ENCODE data around the gene CDS1. TPM values are rescaled to one million over a fixed set of nuclear protein-coding genes. Genes with fewer than 3 reads are reported as not detected.

The CDS1 gene
- total and polyA plus RNA-seq, 10 donors, result 0.15 to 3.8 (median 1.4) TPM

DNA sequence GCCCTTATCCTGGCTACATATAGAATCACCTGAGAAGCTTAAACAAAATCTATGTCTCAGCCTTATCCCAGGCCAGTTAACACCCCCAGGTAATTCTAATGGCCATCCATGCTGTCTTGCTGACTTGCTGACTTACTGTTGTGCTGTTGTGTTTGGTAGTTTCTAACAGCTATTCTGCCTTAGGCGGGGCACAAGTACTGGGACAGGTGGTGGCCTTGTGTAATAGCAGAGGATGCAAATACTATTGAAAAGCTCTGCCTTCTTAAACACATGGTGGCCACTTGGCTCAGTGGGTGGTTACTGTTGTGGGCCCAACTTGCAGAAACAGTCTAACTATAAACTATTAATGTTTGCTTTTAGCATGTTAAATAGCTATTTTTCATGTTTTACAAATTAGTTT lies 56.2 kb downstream of the CDS1 start:
- Histone ChIP-seq H3K9me3 (no peaks in the 10 kb centered on the region), H3K27ac (no peak overlapping the region), H3K36me3 (no peaks in the 10 kb centered on the region), H3K4me3 (no peak overlapping the region), H3K4me1 (no peaks in the 10 kb centered on the region), H3K27me3 (replicated peaks in 1 of 7) (no peaks in the 10 kb centered on the region)
- DNase-seq, result no peak
- intact Hi-C loops (cut with DNase I; ENCODE audit: low total_unique reads), result no loop called here
- TF ChIP-seq POLR2AphosphoS5 (IDR thresholded peaks at IDR 0.05) (no peak), POLR2A (IDR thresholded peaks at IDR 0.05) (no peak)
- TF ChIP-seq, protein P1, sequence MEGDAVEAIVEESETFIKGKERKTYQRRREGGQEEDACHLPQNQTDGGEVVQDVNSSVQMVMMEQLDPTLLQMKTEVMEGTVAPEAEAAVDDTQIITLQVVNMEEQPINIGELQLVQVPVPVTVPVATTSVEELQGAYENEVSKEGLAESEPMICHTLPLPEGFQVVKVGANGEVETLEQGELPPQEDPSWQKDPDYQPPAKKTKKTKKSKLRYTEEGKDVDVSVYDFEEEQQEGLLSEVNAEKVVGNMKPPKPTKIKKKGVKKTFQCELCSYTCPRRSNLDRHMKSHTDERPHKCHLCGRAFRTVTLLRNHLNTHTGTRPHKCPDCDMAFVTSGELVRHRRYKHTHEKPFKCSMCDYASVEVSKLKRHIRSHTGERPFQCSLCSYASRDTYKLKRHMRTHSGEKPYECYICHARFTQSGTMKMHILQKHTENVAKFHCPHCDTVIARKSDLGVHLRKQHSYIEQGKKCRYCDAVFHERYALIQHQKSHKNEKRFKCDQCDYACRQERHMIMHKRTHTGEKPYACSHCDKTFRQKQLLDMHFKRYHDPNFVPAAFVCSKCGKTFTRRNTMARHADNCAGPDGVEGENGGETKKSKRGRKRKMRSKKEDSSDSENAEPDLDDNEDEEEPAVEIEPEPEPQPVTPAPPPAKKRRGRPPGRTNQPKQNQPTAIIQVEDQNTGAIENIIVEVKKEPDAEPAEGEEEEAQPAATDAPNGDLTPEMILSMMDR (IDR thresholded peaks at IDR 0.05 in 8 of 11, conservative IDR thresholded peaks at IDR 0.05 in 3 of 11), result no peak
- 86 to 94% (median 90%) methylated on average over 1 of the region's 1 CpG for WGBS, 5 donors

DNA sequence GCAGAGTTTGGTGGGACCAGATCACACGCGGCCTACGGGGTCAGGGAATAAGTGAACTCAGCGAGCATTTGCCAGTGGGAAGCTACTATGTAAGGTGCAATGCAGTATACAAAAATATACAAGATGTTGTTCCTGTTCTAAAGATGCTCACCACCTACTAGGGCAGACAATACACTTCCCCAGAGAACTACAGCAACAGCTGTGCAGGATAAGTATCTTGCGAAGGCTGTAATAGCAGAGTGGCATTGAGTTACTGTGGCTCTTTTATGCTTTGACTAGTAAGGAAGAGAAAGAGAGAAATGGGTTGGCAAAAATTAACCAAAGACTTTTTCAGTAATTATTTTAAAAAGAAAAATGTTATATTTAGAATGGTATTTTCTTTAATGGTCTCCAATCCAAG lies 61.2 kb downstream of the CDS1 start:
- no peaks in the 10 kb centered on the region for H3K9me3 ChIP-seq
- H3K4me1 ChIP-seq, result no peaks in the 10 kb centered on the region
- no peaks in the 10 kb centered on the region for H3K27me3 ChIP-seq (replicated peaks in 1 of 7)
- no peaks in the 10 kb centered on the region for H3K36me3 ChIP-seq
- H3K27ac ChIP-seq, result no peak overlapping the region
- TF ChIP-seq POLR2A (IDR thresholded peaks at IDR 0.05), result no peak
- no peak for TF ChIP-seq POLR2AphosphoS5 (IDR thresholded peaks at IDR 0.05)
- TF ChIP-seq, protein P1 (IDR thresholded peaks at IDR 0.05 in 8 of 11, conservative IDR thresholded peaks at IDR 0.05 in 3 of 11), result no peak
- 87 to 93% (median 91%) methylated on average over 5 of the region's 5 CpGs for WGBS, 5 donors
- no peak for DNase-seq
- no peak overlapping the region for H3K4me3 ChIP-seq
- intact Hi-C loops (cut with DNase I; ENCODE audit: low total_unique reads), result no loop called here

DNA sequence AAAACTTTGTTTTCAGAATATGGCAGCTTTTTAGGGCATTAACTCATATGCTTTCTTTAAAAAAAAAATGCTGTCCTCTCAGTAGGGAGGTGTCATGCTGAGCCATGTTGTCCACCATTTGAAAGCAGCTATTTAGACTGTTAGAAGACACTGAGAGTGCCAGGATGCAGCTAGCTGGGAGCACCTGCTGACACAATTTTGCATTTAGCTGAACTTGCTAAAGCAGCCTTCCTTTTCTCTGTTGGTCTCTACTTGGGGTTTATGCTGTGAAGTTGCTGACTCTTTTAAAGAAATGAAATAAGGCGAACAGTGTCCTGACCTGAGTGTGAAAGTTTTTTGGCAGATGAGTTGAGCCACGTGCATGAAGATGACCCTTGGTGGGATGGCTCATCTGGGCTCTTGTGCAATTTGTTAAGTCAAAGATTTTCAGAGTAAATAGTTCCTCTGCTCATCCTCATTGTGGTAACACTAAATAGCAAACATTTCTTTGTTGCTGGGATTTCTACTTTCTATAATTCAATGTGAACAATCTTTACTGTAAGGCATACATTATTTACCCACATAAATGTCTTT lies 64.5 kb downstream of the CDS1 start:
- intact Hi-C loops (cut with DNase I; ENCODE audit: low total_unique reads), result no loop called here
- Histone ChIP-seq H3K27me3 (replicated peaks in 1 of 7) (no peaks in the 10 kb centered on the region), H3K9me3 (no peaks in the 10 kb centered on the region), H3K4me3 (no peak overlapping the region), H3K27ac (no peak overlapping the region), H3K36me3 (no peaks in the 10 kb centered on the region), H3K4me1 (no peaks in the 10 kb centered on the region)
- WGBS, 5 donors, result 72 to 81% (median 80%) methylated on average over 2 of the region's 2 CpGs
- no peak for DNase-seq
- TF ChIP-seq POLR2A (IDR thresholded peaks at IDR 0.05), result no peak
- TF ChIP-seq, protein P1 (IDR thresholded peaks at IDR 0.05 in 8 of 11, conservative IDR thresholded peaks at IDR 0.05 in 3 of 11), result no peak

DNA sequence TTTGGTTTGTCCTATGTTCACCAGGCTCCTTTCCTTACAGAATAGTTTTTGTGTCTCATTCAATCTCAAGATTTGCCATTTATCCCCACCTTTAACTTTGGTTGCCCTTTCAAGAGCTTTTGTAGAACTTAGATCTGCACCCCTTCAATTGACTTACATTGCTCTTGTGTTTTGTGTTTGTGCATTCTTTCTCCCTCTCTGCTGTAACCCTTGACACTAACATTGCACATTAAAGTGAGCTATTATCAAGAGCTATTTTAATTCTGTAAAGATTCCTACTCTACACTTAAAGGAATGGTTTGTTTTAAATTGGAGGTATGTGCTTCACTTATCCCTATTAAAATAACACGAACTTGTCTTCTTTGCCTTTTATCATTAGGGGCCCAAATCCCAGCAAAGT lies 65.3 kb downstream of the CDS1 start:
- Histone ChIP-seq H3K4me1 (no peaks in the 10 kb centered on the region), H3K27me3 (replicated peaks in 1 of 7) (no peaks in the 10 kb centered on the region), H3K27ac (no peak overlapping the region), H3K36me3 (no peaks in the 10 kb centered on the region), H3K9me3 (no peaks in the 10 kb centered on the region), H3K4me3 (no peak overlapping the region)
- 69 to 90% (median 75%) methylated on average over 1 of the region's 1 CpG for WGBS, 5 donors
- DNase-seq, result no peak
- intact Hi-C loops (cut with DNase I; ENCODE audit: low total_unique reads), result no loop called here
- no peak for TF ChIP-seq POLR2A (IDR thresholded peaks at IDR 0.05)
- no peak for TF ChIP-seq POLR2AphosphoS5 (IDR thresholded peaks at IDR 0.05)
- TF ChIP-seq, protein P1 (IDR thresholded peaks at IDR 0.05 in 8 of 11, conservative IDR thresholded peaks at IDR 0.05 in 3 of 11), result no peak

Data from spleen (tissue), 11 donors.